ENCODE results near the gene PHLPP1. TPM values are rescaled to one million over a fixed set of nuclear protein-coding genes. Genes with fewer than 3 reads are reported as not detected.

Gene PHLPP1
- total RNA-seq, 2 donors from 2014 or later = 4.6 to 5.9 TPM

DNA sequence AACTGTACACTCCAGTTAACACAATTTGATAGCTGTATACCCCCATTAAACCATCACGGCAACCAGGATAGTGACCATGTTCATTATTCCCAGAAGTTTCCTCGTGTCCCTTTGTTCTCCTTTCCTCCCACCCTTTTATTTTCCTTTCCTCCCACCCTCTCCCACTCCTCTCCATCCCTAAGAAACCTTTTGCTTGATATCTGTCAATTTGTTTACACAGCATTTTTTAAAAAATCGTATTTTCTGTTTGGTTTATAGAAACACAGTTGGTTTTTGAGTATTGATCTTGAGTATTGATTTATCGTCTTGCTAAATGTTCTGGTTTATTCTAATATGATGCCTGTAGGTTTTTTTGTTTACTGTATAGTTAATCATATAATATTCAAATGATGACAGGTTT is 119.4 kb downstream of the PHLPP1 start:
- H3K27me3 ChIP-seq = no peaks in the 10 kb centered on the region
- no peak overlapping the region for H3K27ac ChIP-seq
- no peaks in the 10 kb centered on the region for H3K4me1 ChIP-seq
- H3K9me3 ChIP-seq = no peaks in the 10 kb centered on the region
- TF ChIP-seq, protein P1, sequence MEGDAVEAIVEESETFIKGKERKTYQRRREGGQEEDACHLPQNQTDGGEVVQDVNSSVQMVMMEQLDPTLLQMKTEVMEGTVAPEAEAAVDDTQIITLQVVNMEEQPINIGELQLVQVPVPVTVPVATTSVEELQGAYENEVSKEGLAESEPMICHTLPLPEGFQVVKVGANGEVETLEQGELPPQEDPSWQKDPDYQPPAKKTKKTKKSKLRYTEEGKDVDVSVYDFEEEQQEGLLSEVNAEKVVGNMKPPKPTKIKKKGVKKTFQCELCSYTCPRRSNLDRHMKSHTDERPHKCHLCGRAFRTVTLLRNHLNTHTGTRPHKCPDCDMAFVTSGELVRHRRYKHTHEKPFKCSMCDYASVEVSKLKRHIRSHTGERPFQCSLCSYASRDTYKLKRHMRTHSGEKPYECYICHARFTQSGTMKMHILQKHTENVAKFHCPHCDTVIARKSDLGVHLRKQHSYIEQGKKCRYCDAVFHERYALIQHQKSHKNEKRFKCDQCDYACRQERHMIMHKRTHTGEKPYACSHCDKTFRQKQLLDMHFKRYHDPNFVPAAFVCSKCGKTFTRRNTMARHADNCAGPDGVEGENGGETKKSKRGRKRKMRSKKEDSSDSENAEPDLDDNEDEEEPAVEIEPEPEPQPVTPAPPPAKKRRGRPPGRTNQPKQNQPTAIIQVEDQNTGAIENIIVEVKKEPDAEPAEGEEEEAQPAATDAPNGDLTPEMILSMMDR (IDR thresholded peaks at IDR 0.05) = no peak
- H3K4me3 ChIP-seq = no peak overlapping the region
- no peaks in the 10 kb centered on the region for H3K36me3 ChIP-seq
- DNase-seq (ENCODE audit: low spot score) = no peak

DNA sequence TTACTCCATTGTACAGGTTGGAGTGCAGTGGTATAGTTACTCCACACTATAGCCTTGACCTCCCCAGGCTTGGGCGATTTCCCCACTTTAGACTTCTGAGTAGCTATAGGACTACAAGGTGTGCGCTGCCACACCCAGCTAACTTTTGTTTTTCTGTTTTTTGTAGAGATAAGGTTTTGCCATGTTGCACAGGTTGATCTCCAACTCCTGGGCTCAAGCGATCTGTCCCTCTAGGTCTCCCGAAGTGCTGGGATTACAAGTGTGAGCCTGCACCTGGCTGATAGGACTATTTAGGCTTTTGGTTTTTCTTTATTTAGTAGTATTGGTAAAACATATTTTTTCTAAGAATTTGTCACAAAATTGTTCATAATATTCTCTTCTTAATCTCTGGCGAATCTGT is 121.7 kb downstream of the PHLPP1 start:
- H3K36me3 ChIP-seq = no peaks in the 10 kb centered on the region
- no peaks in the 10 kb centered on the region for H3K27me3 ChIP-seq
- H3K4me1 ChIP-seq = no peaks in the 10 kb centered on the region
- H3K9me3 ChIP-seq = no peaks in the 10 kb centered on the region
- no peak overlapping the region for H3K4me3 ChIP-seq
- TF ChIP-seq, protein P1 (IDR thresholded peaks at IDR 0.05) = no peak
- DNase-seq (ENCODE audit: low spot score) = no peak
- H3K27ac ChIP-seq = no peak overlapping the region

DNA sequence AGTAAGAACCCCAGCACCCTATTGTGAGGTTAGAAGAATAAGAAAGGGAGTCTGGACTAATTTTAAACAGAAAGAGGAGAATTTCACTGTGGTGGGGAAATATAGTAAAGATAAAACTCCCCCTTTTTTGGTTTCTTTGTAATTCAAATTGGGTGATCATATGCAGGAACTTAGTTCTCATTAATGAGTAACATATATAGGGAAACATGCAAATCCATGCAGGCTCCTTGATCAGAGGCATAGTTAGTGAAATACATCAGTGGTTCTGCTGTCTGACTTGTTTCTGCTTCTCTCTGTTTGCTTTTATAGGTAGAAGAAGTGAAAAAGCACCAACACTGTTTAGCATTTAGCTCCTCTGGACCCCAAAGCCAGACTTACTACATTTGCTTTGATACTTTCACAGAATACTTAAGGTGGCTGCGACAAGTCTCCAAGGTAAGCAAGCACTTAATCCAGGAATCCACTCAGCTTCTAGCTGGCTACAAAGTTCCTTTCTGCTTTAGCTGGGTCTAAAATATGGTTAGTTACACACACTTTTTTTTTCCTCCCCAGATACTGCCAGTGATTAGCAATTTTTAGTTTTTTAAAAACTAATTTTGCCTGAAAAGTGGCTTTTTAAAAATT is 123.2 kb downstream of the PHLPP1 start:
- Histone ChIP-seq H3K27me3 (no peaks in the 10 kb centered on the region), H3K27ac (no peak overlapping the region), H3K4me1 (no peaks in the 10 kb centered on the region), H3K4me3 (no peak overlapping the region), H3K36me3 (no peaks in the 10 kb centered on the region), H3K9me3 (no peaks in the 10 kb centered on the region)
- no peak for DNase-seq (ENCODE audit: low spot score)
- TF ChIP-seq, protein P1 (IDR thresholded peaks at IDR 0.05) = no peak

DNA sequence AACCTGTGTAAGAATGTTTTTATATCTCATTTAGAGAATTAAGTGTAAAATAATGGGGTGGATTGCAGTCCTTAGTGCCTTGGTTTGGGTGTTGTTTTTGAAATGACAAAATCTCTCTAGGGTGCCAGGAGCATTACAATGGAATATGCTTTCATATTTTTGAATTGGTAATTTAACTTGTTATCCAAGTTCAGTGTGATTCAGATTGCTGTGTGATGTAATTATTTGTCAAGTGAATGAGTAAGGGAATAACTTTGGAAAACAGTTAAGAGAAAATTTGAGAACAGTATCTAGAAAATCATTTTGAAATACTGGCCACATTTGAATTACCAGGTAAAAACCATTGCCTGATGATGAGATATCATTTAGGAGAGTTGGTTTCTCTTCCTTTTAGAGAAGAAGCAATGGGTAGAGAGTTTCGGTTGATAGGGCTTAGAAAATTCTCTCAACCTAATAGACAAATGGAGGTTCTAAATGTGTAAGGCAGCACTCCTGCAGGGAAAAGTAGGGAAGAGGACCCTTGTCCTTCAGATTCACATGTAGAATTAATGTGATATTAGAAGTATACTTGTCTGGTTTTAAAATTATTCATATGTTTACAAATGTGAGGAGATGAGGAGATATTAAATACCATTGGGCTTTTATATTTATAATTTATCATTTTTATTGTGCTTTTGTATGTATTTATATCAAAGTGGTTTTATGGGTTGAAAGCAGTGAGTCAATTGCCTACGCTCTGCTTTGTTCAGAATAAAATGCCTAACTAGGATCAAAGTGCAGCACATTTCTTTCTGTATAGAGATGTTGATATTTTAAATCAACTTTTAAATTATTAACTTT is 124.8 kb downstream of the PHLPP1 start:
- H3K4me1 ChIP-seq = no peaks in the 10 kb centered on the region
- TF ChIP-seq, protein P1 (IDR thresholded peaks at IDR 0.05) = no peak
- no peak overlapping the region for H3K4me3 ChIP-seq
- DNase-seq (ENCODE audit: low spot score) = no peak
- no peaks in the 10 kb centered on the region for H3K27me3 ChIP-seq
- no peak overlapping the region for H3K27ac ChIP-seq
- no peaks in the 10 kb centered on the region for H3K9me3 ChIP-seq
- no peaks in the 10 kb centered on the region for H3K36me3 ChIP-seq

DNA sequence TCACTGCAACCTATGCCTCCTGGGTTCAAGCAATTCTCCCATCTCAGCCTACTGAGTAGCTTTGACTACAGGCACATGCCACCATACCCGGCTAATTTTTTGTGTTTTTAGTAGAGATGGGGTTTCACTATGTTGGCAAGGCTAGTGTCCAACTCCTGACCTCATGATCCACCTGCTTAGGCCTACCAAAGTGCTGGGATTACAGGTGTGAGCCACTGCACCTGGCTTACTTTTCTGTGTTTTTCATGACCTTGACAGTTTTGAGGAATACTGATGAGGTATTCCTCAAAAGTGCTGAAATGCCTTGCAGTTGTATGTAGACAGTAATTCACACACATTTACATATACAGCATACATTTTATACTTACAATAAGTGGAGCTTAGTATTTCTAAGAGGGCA is 126.1 kb downstream of the PHLPP1 start:
- H3K27me3 ChIP-seq = no peaks in the 10 kb centered on the region
- no peak overlapping the region for H3K27ac ChIP-seq
- H3K4me3 ChIP-seq = no peak overlapping the region
- TF ChIP-seq, protein P1 (IDR thresholded peaks at IDR 0.05) = no peak
- no peaks in the 10 kb centered on the region for H3K4me1 ChIP-seq
- no peaks in the 10 kb centered on the region for H3K9me3 ChIP-seq
- no peaks in the 10 kb centered on the region for H3K36me3 ChIP-seq
- no peak for DNase-seq (ENCODE audit: low spot score)

Measured in right atrium auricular region (tissue), 2 donors.